ENCODE measurements around the gene TNK2. TPM values are rescaled to one million over a fixed set of nuclear protein-coding genes. Genes with fewer than 3 reads are reported as not detected.

The TNK2 gene
- total RNA-seq, 1 experiment from 2014 or later: 36.0 TPM

GRCh38 chr3:195888981-195889869, 19.1 kb downstream of the TNK2 start:
- intact Hi-C loops (cut with micrococcal nuclease; ENCODE audit: unreplicated experiment): no loop called here
- TF ChIP-seq CTCF (IDR thresholded peaks at IDR 0.05; ENCODE audit: insufficient read depth in 1 of 2, low read depth in 1 of 2, low read length in 1 of 2, severe bottlenecking in 1 of 2, unreplicated experiment in 1 of 2): no peak
- Mint-ChIP-seq H3K4me3 (ENCODE audit: unreplicated experiment) (no peak overlapping the region), H3K4me1 (ENCODE audit: low read depth, unreplicated experiment) (no peaks in the 10 kb centered on the region), H3K27ac (ENCODE audit: unreplicated experiment) (no peak overlapping the region), H3K9me3 (ENCODE audit: unreplicated experiment) (no peaks in the 10 kb centered on the region), H3K27me3 (ENCODE audit: insufficient read depth, unreplicated experiment) (no peaks in the 10 kb centered on the region), H3K36me3 (ENCODE audit: insufficient read depth, unreplicated experiment) (peaks cover 4% of the 10 kb centered on the region)
- CTCF ChIA-PET: no interaction called here
- Histone ChIP-seq H3K4me3 (ENCODE audit: low read depth, low read length) (no peak overlapping the region), H3K9me3 (no peaks in the 10 kb centered on the region), H3K27me3 (replicated peaks; ENCODE audit: control insufficient read depth, insufficient read depth, low read length) (no peaks in the 10 kb centered on the region), H3K4me1 (no peaks in the 10 kb centered on the region), H3K36me3 (ENCODE audit: control insufficient read depth, insufficient read depth, low read length) (no peaks in the 10 kb centered on the region)
- DNase-seq: no peak
- POLR2A ChIA-PET: no interaction called here
- BruUV-seq (replicated peaks): no TSS peak

- ChIA-PET POLR2A (no interaction called here), CTCF (no interaction called here)
- Histone ChIP-seq H3K36me3 (ENCODE audit: control insufficient read depth, insufficient read depth, low read length) (no peaks in the 10 kb centered on the region), H3K27me3 (replicated peaks; ENCODE audit: control insufficient read depth, insufficient read depth, low read length) (no peaks in the 10 kb centered on the region), H3K9me3 (no peaks in the 10 kb centered on the region), H3K4me3 (ENCODE audit: low read depth, low read length) (no peak overlapping the region), H3K4me1 (no peaks in the 10 kb centered on the region)
- Mint-ChIP-seq H3K27ac (ENCODE audit: unreplicated experiment) (no peak overlapping the region), H3K9me3 (ENCODE audit: unreplicated experiment) (no peaks in the 10 kb centered on the region), H3K4me1 (ENCODE audit: low read depth, unreplicated experiment) (no peaks in the 10 kb centered on the region), H3K36me3 (ENCODE audit: insufficient read depth, unreplicated experiment) (peaks cover 11% of the 10 kb centered on the region), H3K4me3 (ENCODE audit: unreplicated experiment) (no peak overlapping the region), H3K27me3 (ENCODE audit: insufficient read depth, unreplicated experiment) (no peaks in the 10 kb centered on the region)
- no peak for TF ChIP-seq CTCF (IDR thresholded peaks at IDR 0.05; ENCODE audit: insufficient read depth in 1 of 2, low read depth in 1 of 2, low read length in 1 of 2, severe bottlenecking in 1 of 2, unreplicated experiment in 1 of 2)
- intact Hi-C loops (cut with micrococcal nuclease; ENCODE audit: unreplicated experiment): no loop called here
- no TSS peak for BruUV-seq (replicated peaks)
- DNase-seq: no peak
Measured at GRCh38 chr3:195888311-195888761, 20.0 kb downstream of the TNK2 start.

- Mint-ChIP-seq H3K27ac (ENCODE audit: unreplicated experiment) (no peak overlapping the region), H3K4me3 (ENCODE audit: unreplicated experiment) (no peak overlapping the region), H3K36me3 (ENCODE audit: insufficient read depth, unreplicated experiment) (peaks cover 14% of the 10 kb centered on the region), H3K9me3 (ENCODE audit: unreplicated experiment) (no peaks in the 10 kb centered on the region), H3K27me3 (ENCODE audit: insufficient read depth, unreplicated experiment) (no peaks in the 10 kb centered on the region), H3K4me1 (ENCODE audit: low read depth, unreplicated experiment) (no peaks in the 10 kb centered on the region)
- Histone ChIP-seq H3K4me1 (no peaks in the 10 kb centered on the region), H3K9me3 (no peaks in the 10 kb centered on the region), H3K4me3 (ENCODE audit: low read depth, low read length) (no peak overlapping the region), H3K36me3 (ENCODE audit: control insufficient read depth, insufficient read depth, low read length) (no peaks in the 10 kb centered on the region), H3K27me3 (replicated peaks; ENCODE audit: control insufficient read depth, insufficient read depth, low read length) (no peaks in the 10 kb centered on the region)
- no peak for DNase-seq
- intact Hi-C loops (cut with micrococcal nuclease; ENCODE audit: unreplicated experiment): no loop called here
- CTCF ChIA-PET: no interaction called here
- POLR2A ChIA-PET: no interaction called here
- no peak for TF ChIP-seq CTCF (IDR thresholded peaks at IDR 0.05; ENCODE audit: insufficient read depth in 1 of 2, low read depth in 1 of 2, low read length in 1 of 2, severe bottlenecking in 1 of 2, unreplicated experiment in 1 of 2)
- no TSS peak for BruUV-seq (replicated peaks)
Measured at GRCh38 chr3:195887670-195888069, 20.7 kb downstream of the TNK2 start.

Data from Caco-2 (cell line).